OCI-LY3 (cell line): ENCODE results near the gene PALM3.

Experiments used
- CTCF ChIP-seq: fragments of 200-600, 300-600 bp; sonication (generic); IDR thresholded peaks from 2 replicates; pipeline ENCODE4 v1.5.1; 2014; ENCODE audit warnings: antibody characterized with exemption, low read length, low read depth
- EZH2phosphoT487 ChIP-seq: fragments of 200-600 bp; shearing (Covaris generic); IDR thresholded peaks from 2 replicates; pipeline ENCODE4 v1.6.1; 2018; ENCODE audit warnings: antibody characterized with exemption, mixed run types, low read depth

- TF ChIP-seq CTCF = no peak
- no peak for TF ChIP-seq EZH2phosphoT487
These were observed 34.6 kb upstream of the PALM3 start for GRCh38 chr19:14096272-14096992.
